Stimulated activated CD4-positive, alpha-beta T cell treated with anti-CD3 and anti-CD28 coated beads, Interleukin-15, amount 100 ng/mL, for 1 hour (primary cell): ENCODE measurements around the gene BMAL2.

Experiments
- DNase-seq, 2 donors: peaks; one replicate each; pipeline ENCODE4 v3.0.0-alpha.2; 2020; ENCODE audit warnings: low read depth in 1 of 2, low spot score in 1 of 2

Gene BMAL2

GRCh38 chr12:27319409-27319808 lies 13.2 kb upstream of the BMAL2 start:
- DNase-seq, result no peak

GRCh38 chr12:27319848-27320247 lies 12.8 kb upstream of the BMAL2 start:
- DNase-seq, result no peak

DNA sequence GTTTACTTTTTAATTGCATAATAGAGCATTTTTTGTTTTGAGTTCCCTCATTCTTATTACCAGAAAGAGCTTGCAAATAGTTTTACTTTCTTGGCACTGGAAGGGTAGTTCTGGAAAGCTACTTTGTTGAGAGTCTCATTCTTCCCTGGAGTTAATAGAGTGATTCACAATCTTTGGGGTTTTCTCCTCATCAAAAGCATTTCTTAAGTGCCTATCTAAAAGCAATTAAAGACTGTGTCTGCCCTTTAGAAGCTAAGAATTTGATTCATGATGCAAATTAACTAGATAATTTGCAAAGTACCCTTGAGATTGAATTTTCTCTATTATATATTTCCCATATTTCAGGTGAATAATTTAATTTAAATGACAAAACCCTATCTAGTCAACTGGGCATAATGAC lies 8.1 kb upstream of the BMAL2 start:
- DNase-seq, result no peak

DNA sequence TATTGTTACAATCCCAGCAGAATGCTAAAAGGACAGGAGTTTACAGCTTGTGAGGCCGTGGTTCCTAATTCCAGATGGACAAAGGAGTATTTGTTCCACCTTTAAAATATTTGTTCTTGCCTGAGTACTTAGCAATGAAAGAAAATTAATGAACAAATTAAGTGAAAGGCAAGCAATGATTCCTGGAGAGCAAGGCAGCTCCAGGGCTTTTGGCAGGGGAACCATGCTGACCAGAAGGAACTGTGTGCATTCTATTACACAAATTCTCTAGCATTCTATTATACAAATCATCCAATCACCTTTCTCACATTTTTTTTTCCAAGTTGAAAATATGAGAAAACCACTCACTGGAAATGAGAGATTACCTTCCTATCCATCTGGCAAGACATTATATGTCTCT lies 1.8 kb upstream of the BMAL2 start:
- DNase-seq, result no peak

DNA sequence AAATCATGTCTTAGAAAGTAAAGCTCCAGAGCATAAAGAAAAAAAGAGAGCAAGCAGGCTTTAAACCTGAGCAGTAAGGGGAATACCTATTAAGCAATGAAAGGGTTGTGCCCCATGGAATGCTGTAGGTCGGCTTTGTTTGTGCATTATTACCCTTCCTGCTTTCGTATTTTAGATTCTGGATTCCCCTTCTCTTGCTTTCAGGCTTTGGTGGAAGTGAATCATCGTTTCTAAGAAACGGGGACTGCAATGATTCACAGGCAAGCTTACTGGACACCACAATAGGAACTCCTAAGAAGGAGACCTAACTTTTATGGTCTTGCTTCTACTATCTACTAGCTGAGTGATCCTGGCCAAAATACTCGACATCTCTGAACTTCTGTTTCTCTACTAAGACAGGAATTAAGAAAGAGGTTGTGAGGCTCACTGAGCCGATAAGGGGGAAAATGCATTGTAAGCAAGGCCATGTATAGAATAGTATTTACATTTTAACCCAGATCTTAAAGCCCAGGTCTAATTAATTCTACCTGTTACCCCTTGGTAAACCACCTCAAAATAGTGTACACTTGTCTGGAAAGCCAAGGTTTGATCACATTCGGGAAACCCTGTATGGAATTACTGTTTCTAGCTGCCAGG lies 1.2 kb upstream of the BMAL2 start:
- no peak for DNase-seq

DNA sequence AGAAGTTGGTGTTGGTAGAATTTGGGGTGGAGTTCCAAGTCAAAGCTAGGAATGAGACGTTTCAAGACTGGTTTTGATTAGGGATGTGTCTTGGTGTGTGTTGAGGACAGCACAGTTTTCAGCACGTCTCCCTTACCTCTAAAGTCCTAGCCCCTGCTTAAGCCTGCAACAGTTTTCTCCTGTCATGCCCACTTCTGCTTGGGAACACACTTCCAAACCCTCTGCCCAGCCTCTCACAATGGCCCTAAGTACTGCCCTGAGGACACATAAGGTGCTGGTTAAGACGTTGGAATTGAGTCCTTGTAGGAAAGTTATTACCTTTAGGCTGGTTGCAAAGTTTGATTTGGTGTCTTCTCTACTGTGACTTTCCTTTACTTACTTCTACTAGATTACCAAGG lies 710 bp upstream of the BMAL2 start:
- no peak for DNase-seq

GRCh38 chr12:27332407-27332713 lies 276 bp upstream of the BMAL2 start:
- DNase-seq, result no peak

- DNase-seq, result peak in 1 of 2 donors; percentile 37
Measured at GRCh38 chr12:27333403-27334009, 870 bp downstream of the BMAL2 start.

DNA sequence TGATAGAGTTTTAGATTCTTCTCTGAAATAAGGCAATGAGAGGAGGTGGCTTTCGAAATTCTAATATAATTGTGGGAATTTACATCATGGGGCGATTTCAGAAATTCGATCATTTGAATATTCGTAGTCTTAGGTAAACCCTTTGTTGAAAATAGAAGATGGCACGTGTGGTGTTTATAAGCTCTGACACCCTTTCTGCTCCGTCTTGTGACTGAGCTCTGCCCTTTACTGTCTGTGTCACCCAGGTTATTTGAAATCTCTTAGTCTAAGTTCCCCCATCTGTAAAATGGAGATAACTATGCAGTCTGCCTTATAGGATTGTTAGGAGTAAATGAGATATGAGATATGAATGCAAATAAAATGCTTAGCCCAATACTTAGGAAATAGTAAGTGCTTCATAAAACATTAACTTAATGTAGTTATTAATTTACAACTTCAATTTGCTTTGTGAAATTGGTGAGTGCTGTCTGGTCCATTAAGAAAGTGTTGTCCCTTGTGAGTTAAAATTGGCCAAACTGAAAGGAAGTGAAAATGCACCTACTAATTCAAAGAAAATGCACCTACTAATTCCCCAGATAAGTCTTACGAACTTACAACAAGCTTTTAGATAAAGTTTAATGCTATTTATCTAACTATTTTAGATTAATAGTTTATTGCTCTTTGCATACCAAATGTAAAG lies 1.5 kb downstream of the BMAL2 start:
- DNase-seq, result no peak

GRCh38 chr12:27334721-27335082 lies 2.1 kb downstream of the BMAL2 start:
- no peak for DNase-seq

GRCh38 chr12:27335364-27336281 lies 3.0 kb downstream of the BMAL2 start:
- no peak for DNase-seq

- DNase-seq, result no peak
Measured at GRCh38 chr12:27336282-27336653, 3.6 kb downstream of the BMAL2 start.

GRCh38 chr12:27337376-27337775 lies 4.7 kb downstream of the BMAL2 start:
- no peak for DNase-seq

DNA sequence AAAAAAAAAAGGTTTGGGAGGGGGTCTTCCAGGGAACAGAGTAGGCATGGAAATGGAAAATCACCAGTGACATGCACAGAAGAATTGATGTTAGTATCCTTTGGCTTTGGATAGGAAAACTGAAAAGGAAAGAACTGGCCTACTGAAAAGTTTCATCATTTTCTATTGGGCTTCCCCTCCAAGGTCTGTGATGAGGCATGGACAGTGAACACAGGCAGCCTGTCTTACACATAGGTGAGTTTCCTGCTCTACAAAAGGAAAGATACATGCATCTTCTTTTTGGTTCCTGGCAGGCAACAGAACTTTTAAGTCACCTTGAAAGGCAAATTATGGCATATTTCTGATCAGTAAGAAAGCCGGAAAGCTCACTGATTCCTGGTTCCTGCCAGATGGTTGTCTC lies 5.8 kb downstream of the BMAL2 start:
- DNase-seq, result no peak

GRCh38 chr12:27340971-27341370 lies 8.3 kb downstream of the BMAL2 start:
- DNase-seq, result no peak

DNA sequence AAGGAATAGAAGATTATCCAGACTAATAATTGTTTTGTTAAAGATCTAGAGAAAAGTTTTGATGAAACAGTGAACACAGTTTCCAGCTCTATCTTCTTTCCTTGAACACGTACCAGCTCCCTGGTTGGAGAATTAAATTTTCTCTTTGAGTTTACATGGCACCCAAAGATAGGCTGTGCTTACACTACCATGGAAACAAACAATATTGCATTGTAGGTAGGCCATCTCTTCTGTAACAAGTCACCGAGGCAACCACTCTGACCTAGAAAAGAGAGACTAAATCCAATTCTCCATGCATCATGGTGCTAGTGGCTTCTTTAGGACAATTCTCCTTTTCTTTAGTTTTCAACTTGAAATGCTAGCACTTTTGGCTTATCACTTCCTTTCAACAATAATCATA lies 9.9 kb downstream of the BMAL2 start:
- no peak for DNase-seq

- no peak for DNase-seq
Measured at GRCh38 chr12:27343255-27344000, 10.8 kb downstream of the BMAL2 start.

- DNase-seq, result no peak
Measured at GRCh38 chr12:27344246-27344645, 11.6 kb downstream of the BMAL2 start.

- DNase-seq, result no peak
Measured at GRCh38 chr12:27344760-27345159, 12.1 kb downstream of the BMAL2 start.

DNA sequence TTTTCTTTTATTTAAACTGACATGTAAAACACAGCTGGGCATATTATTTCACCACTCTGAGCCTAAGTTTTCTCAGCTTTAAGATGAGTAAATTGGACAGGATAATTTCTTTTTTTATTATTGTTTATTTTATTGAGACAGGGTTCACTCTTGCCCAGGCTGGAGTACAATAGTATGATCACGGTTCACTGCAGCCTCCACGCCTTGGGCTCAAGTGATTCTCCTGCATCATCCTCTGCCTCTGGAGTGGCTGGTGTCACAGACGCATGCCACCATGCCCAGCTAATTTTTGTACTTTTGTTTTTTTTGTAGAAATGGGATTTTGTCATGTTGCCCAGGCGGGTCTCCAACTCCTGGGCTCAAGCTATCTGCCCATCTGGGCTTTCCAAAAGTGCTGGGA lies 12.7 kb downstream of the BMAL2 start:
- no peak for DNase-seq

- DNase-seq, result no peak
Measured at GRCh38 chr12:27347779-27348178, 15.1 kb downstream of the BMAL2 start.
